ENCODE data around the gene ZNF593OS.
A peak's percentile ranks its signal among the peaks of the same experiment; 100 is the strongest.

The ZNF593OS gene

DNA sequence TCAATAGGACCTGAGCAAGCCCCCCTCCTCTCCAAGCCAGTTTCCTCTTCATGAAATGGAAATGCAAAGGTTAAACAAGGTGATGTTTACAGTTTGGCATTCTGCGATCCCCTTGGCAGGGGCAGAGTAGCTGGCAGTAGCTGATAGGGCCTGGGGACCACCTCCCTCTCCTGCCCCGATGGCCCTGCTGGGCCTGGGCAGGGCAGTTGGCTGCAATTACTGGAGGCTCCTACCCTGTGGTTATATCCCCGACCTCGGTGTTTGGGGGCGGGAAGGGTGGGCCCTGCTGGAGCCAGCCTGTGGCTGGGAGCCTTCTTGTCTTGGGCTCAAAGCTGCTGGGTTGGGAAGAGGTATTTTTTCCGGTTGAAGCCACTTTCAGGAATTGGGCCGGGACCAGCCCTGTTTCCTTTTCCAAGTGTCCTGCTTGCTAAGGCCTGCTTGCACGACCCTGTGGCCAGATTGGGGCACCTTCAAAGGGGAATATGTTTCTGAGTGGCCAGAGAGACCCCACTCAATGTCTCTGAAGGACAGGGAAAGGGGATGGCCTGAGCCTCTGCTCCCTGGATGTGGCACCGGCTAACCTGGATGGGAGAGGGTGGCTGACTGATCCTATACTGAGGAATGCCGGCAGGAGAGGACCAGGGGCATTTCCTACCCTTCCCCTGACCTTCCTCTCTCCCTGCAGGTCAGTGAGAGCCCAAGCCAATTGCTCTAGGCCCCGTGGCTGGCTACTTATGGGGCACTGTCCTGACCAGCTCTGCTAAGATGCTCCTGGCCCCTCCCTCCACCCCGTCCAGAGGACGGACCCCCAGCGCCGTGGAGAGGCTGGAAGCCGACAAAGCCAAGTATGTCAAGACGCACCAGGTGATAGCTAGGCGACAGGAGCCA lies 10.9 kb downstream of the ZNF593OS start:
- no peak for DNase-seq (ENCODE audit: extremely low read depth in 1 of 2, low read depth in 1 of 2)

DNA sequence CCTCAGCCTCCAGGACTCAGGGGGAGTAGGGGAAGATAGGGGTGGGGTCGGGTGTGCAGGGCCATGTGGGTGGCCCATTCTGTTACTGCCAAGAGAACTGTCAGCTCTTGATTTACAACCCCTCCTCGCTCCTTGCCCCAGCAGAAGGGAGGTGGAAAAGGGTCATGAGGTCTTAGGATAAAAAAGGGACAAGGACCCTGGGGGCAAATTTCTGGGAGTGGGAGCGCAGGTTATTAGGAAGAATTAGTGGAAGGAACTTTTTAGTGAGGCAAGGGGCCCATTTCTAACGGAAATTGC lies 11.9 kb downstream of the ZNF593OS start:
- DNase-seq (ENCODE audit: extremely low read depth in 1 of 2, low read depth in 1 of 2) = no peak

DNA sequence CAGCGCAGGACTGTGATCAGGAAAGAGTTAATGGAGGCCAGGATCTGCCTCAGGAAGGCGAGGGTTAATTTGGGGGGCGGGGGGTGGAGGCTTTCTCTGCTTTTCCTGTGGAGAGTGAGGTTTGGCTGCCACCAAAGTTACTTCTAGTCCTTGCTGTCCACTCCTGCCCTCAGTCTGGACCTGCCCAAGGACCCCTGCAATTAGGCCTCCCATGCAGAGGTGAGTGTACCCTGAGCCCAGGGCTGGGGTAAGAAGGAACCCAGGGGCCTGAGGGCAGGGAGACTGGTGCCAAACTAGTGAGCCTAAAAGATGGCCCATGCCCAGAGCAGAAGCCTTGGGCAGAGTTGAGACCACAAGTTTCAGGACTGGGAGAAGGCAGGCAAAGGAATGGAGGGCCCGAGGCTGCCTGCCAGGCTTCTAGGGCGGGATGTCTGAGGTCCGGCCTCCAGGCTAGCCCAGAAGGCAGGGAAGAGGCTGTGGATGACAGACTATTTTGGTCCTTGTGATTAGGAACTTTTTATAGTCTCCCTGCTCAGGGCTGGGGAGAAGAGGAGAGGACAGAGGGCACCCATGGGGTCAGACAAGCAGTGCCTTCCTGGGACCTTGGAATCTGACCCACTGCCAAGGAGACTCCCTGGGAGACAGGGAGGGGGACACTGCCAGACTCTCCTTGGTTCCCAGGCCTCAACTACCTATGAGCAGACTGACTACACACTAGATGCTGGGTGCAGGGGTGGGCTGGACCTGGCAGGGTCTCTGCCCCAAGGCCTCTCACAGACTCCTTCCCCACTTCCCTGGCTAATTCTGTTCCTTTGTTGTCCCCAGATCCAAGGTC lies 12.5 kb downstream of the ZNF593OS start, which contains the start of gene FAM110D:
FAM110D (plus strand) TSS at position 172 of the 835 bp plus-strand sequence. CDS start 2,213 bp downstream, outside the sequence.
- DNase-seq (ENCODE audit: extremely low read depth in 1 of 2, low read depth in 1 of 2) = no peak

DNA sequence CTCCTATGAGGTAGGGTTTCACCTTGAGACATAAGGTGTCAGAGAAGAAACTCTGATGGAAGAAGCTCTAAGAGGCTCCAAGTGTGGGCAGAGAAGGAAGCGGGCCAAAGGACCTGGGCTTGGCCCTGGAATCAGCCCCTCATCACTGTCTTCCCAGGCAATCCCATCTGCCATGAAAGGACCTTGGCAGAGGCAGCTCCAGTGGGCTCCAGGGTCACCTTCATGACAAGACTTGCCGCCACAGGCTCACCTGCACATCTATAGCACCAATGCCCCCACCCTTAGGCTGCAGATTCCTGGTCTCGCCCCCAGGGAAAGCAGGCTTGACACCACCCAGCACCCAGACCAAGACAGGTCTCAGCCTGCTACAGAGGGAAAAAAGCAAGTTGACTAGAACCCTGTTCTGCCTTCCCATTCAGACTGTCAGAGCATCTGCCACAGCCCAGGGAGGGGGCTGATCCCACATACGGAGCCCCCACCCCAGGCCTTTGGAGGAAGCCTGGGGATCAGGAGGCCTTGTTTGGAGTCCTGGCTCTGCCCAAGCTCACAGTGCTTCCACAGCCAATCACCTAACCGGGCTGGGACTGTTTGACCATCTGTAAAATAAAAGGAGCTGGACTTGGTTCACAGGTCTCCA lies 13.2 kb downstream of the ZNF593OS start:
- no peak for DNase-seq (ENCODE audit: extremely low read depth in 1 of 2, low read depth in 1 of 2)

DNA sequence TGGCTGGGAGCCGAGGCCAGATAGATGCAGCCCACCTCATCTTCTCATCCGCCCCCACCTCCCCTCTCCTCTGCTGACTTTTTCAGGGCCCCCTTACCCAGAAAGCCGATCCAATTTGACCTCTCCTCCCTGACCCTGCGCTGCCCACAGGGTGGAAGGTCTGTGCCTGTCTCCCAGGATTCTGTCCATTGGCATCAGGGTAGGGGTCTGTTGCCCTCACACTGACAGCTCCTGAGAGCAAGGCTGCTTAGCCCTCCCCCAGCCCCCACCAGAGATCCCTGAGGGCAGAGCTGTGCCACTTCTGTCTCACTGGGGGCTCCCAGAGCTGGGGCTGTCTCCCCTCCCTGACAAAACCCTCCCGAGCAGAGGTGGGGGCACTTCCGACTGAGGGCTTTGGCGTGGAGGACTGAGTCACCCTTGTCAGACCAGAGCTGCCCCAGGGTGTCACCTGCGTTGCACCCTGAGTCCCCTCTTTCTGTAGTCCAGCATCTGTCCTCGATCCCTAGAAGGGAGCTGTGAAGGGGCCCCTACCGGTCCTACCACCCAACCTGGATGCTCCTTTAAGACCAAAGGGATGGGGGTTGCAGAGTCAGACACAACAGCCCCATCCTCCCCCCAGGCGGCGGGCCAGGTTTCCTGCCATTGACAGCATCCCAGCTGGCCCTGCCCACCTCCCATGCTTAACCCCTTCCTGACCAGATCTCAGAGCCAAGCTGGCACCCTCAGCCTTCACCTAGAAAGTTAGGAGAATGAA lies 15.2 kb downstream of the ZNF593OS start:
- DNase-seq (ENCODE audit: extremely low read depth in 1 of 2, low read depth in 1 of 2) = no peak

DNA sequence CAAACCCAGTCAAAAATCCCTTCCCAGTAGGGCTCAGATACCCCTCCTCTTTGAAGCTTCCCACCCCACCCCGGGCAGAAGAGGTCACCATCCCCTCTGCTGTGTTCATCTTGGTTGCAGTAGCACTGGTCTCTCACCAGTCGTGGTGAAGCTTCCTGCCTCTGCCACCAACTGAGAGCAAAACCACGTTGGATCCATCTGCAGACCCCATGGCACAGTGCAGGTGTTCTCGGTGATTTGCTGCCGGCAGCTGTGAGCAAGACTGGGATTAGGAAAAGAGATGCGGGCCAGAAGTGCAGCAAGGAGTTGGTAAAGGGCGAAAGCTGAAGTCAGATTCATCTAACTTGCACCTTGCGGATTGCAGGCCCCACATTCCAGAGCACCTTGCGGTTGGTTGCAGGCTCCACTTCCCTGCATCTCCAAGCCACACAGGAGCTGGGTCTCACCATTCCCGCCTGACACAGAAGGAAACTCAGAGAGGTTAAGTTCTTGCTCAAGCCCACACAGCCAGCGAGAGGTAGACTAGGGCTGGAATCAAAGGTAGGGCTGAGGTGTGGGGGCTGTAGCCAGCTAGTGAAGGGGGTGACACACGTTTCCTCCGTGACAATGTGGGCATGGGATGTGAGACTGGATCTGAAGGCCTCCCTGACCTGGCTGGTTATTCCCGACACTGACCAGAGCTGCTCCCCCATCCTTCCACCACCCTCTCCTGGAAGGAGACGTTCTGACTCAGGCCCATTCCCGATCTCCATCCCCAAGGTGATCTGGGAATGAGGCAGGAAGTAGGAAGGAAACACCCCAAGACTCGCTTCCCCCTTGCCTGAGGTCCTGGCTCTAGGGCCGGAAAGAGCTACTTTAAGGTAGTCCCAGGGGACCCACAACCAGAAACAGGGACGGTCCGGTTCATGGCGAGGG lies 16.0 kb downstream of the ZNF593OS start:
- no peak for DNase-seq (ENCODE audit: extremely low read depth in 1 of 2, low read depth in 1 of 2)

DNA sequence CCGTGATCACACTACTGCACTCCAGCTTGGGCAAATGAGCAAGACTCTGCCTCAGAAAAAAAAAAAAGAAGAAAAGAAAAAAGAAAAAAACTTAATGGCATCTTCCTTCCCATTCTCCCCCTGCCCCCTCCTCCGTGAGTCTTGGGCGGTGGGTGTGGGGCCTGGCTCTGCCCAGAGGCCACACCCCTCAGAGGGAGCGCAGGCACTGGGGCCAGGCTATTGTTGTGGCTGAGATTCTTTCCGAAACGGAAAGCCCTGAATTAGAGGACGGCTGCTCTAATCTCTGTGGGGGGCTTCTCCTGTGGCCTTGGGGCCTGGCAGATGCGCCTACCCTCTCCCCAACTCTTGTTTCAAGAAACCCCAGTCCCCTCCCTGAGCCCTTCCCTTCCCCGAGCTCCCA lies 16.9 kb downstream of the ZNF593OS start:
- DNase-seq (ENCODE audit: extremely low read depth in 1 of 2, low read depth in 1 of 2) = no peak

DNA sequence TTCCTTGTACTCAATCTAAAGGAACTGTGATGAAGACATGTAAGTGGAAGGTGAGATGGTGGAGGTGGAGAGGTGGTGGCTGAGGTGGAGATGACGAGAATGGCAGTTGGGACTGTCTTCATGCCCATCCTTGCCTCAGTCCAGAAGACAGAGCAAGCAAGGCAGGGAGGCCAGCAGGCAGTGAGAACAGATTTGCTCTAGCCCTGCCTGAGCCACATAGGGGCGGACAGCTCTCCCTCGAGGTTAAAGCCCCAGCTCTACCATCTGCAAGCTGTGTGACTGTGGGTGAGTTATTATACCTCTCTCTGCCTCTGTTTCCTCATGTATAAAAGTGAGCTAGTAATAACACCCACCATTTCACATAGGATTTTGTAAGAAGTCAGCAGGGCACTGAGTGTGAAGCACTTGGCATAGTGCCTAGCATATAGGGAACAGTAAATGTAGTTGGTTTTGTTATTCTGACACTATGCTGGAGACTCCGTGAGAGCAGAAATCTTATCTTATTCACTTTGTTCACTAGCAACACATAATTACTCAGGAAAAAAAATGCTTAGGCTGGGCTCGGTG lies 17.6 kb downstream of the ZNF593OS start:
- DNase-seq (ENCODE audit: extremely low read depth in 1 of 2, low read depth in 1 of 2) = no peak

DNA sequence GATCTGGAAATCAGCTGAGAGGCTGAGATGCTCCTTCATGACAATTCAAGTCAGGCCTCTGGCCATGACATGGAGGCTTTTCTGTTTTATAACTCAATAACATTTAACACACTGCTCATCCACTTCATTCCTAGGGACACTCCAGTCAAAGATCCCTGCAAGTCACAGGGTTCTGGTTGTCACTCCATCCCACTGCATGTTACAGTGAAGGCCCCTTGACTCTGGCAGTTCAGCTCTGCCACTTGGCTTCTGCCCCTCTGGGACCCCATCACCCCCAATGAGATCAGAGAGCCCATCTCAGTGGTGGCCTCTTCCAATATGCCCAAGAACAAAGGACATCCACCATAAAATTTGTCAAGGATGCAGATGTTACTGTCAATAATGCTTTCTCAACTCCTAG lies 22.7 kb downstream of the ZNF593OS start:
- no peak for DNase-seq (ENCODE audit: extremely low read depth in 1 of 2, low read depth in 1 of 2)

DNA sequence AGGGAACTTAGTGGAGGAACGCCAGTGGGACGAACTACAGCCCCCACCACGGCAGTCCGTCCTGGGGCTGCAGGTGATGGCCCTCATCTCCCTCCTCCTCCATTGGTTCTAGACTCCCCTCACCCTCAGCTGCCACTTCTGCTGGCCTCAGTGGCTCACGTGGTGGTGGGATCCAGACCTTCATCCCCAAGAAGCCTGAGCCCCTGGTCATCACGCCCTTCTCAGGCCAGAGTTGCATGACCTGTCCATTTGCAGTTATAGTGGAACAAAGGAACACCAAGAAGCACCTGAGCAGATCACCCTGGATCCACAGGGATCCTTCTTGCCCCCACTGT lies 25.7 kb downstream of the ZNF593OS start:
- DNase-seq (ENCODE audit: extremely low read depth in 1 of 2, low read depth in 1 of 2) = no peak

DNA sequence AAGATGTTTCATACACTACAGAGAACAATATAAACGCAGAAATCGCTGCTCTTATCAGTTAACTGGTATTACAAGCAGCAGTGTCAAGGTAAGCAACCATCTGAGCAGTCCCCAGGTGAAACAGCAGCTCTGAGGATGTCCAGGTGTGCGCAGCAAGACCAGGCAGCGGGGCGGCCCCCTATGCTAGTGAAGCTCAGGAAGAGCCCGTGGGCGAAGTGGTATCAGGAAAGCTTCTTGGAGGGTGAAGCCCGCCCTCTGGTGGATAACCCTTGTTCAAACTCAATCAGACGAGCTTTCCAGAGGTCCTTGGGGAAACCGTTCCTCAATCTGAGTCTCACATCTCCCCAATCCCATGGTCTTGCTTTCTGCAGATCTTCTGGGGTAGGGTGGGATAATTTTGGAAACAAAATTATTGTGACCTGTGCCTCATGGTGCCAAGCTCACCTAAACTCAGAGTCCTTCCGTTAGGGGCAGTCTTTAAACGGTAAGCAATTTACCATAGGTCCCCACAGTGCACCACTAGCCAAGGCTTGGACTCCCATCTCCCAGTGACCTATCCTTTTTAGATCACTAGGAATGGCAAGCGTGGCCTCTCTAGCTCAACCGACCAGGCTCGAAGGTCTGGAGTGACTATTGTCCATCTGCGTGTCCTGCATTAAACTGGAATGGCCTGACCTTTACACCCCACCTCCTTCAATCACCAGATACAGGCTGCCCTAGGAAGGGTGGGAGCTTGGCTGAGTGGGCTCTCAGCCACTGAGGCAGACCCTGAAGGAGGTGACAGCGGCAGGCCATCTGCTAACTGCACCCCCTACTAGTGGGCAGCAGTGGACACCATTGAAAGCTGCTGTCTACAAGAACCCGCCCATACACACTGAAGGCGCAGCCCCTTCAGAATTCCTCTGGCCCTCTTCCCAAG lies 26.3 kb downstream of the ZNF593OS start:
- peak; percentile 40 to 42 for DNase-seq (ENCODE audit: extremely low read depth in 1 of 2, low read depth in 1 of 2)

DNA sequence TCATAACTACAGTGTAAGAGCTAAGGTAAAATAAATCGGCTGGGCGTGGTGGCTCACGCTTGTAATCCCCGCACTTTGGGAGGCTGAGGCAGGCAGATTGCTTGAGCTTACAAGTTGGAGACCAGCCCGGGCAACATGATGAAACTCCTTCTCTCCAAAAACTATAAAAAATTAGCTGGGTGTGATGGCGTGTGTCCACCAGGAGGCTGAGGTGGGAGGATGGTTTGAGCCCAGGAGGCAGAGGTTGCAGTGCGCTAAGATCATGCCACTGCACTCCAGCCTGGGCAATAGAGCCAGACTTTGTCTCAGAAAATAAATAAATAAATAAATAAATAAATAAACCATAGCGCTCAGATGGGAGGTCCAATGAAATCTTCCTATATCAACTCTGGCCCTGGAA lies 29.5 kb downstream of the ZNF593OS start:
- DNase-seq (ENCODE audit: extremely low read depth in 1 of 2, low read depth in 1 of 2) = no peak

DNA sequence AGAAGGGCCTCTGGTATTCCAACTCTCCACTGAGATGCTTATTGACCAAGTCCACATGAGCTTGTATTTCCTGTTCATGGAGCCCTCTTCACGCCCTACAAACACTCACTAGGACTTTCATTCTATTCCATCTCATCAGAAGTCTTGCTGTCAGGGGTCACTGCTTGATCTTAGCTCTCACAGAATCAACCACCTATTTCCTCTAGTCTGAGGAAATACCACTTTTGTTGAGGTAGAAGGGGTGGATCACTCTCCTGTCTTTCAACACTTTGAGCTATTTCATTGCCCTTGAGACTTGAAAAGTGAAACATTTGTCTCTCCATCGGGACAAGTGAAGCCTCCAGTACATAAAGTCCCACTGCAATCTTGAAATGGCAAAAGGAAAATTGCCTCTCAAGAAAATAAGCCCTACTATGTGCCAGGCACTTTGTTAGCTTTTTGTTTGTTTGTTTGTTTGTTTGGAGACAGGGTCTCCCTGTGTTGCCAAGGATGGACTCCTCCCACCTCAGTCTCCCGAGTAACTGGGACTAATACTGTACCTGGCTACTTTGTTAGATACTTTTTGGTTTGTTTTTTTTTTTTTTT lies 32.6 kb downstream of the ZNF593OS start:
- no peak for DNase-seq (ENCODE audit: extremely low read depth in 1 of 2, low read depth in 1 of 2)

DNA sequence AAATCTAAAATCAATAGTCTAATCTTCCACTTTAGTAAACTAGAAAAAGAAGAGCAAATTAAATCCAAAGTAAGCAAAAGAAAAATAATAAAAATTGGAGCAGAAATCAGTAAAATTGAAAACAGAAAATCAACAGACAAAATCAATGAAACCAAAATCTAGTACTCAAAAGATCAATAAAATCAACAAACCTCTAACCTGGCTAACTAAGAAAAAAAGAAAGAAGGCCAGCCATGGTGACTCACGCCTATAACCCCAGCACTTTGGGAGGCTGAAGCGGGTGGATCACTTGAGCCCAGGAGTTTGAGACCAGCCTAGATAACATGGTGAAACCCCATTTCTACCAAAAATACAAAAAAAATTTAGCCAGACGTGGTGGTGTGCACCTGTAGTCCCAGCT lies 37.2 kb downstream of the ZNF593OS start:
- no peak for DNase-seq (ENCODE audit: extremely low read depth in 1 of 2, low read depth in 1 of 2)

DNA sequence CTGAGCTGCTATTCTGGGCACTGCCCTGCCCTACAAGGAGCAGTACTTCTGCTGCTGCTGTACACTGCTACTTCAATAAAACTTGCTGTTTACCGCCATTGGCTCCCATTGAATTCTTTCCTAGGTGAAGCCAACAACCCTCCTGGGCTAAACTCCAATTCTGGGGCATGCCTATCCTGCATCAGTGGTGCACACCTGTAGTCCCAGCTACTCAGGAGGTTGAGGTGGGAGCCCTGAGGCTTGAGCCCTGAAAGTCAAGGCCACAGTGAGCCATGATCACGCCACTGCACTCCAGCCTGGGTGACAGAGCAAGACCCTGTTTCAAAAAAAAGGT lies 38.8 kb downstream of the ZNF593OS start:
- no peak for DNase-seq (ENCODE audit: extremely low read depth in 1 of 2, low read depth in 1 of 2)

DNA sequence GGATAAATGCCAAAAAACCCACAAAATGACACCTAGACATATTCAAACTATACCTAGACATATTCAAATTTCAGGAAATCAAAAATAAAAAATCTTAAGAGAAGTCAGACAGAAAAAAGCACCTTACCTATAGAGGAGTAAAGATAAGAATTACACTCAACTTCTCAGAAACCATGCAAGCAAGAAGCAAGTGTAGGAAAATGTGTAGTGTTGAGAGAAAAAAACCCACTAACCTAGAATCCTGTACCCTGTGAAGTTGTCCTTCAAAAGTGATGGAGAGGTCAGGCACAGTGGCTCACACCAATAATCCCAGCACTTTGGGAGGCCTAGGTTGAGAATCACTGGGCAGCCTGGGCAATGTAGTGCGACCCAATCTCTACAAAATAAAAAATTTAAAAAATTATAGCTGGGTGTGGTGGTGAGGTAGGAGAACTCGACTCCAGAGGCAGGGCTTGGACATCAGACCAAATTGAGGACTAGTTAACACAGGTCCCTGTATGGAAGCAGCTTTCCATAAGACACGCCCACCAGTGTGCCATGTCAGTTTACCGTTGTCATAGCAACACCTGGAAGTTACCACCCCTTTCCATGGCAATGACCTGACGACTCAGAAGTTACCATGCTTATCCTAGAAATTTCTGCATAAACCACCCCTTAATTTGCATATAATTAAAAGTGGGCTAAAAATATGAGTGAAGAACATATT lies 39.4 kb downstream of the ZNF593OS start:
- no peak for DNase-seq (ENCODE audit: extremely low read depth in 1 of 2, low read depth in 1 of 2)

DNA sequence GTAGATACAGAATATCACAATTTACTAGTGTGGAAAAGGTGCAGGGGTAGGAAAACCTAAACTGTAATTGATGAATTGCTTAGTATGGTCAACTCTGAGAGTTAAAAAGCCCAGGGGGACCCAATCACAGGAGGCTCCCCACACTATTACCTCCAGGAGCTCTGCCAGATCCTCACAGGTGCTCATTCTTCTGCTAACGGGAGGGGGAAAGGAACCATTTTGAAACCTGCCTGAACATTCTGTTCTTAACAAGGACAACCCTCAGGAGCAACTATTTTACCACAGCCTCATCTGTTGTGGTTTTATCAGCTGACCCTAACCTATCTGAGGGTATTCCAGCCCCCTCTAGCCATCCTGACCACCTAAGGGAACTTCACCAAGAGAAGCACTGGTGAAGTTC lies 40.9 kb downstream of the ZNF593OS start:
- no peak for DNase-seq (ENCODE audit: extremely low read depth in 1 of 2, low read depth in 1 of 2)

DNA sequence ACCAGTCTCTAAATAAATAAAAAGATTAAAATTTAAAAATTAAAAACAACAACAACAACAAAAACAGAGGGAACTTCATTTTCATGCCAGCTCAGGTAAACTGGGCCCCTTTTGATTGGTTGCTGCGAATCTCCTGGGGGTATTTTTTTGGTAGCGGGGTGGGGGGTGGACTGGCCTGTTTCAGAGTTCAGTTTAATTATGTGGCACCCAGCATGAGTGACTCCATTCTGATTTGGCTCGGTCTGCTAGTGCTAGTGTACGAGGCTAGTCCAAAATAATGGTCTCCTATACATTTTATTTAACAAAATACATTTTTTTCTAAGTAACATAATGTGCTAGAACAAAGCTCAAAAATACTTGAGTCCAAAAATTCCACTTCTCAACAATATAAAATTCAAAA lies 41.9 kb downstream of the ZNF593OS start:
- DNase-seq (ENCODE audit: extremely low read depth in 1 of 2, low read depth in 1 of 2) = no peak

Measured in stimulated activated CD8-positive, alpha-beta memory T cell treated with anti-CD3 and anti-CD28 coated beads, Interleukin-7, amount 100 ng/mL, for 48 hours (primary cell).